K562 (cell line): Measurements from ENCODE around the gene EFNB3. TPM values are rescaled to one million over a fixed set of nuclear protein-coding genes. Genes with fewer than 3 reads are reported as not detected.
A peak's percentile ranks its signal among the peaks of the same experiment; 100 is the strongest.

Experiments used
- ARID2 ChIP-seq: fragments of 450-650 bp; IDR thresholded peaks from 2 replicates; pipeline ENCODE4 v1.6.1; 2017; ENCODE audit warnings: antibody characterized with exemption, mild to moderate bottlenecking
- BHLHE40 ChIP-seq: IDR thresholded peaks from 2 replicates; pipeline ENCODE4 v1.6.1; 2011; ENCODE audit warnings: low read length, improper control_type of control experiment
- ELF4 ChIP-seq: fragments of 450-650 bp; formaldehyde crosslinking; IDR thresholded peaks from 2 replicates; pipeline ENCODE4 v1.4.0; 2022; ENCODE audit warnings: missing genetic modification characterization
- ETV1 ChIP-seq: fragments of 450-650 bp; conservative IDR thresholded peaks from 2 replicates; pipeline ENCODE4 v1.6.1; 2016; ENCODE audit warnings: missing genetic modification characterization, control low read depth, low read depth, missing compliant biosample characterization
- GTF2E2 ChIP-seq: fragments of 200-800 bp; sonication (Bioruptor generic); IDR thresholded peaks from 2 replicates; pipeline ENCODE4 v1.6.1; 2016; ENCODE audit warnings: missing genetic modification characterization, missing compliant biosample characterization
- HNRNPL ChIP-seq: fragments of 200-400 bp; formaldehyde crosslinking; IDR thresholded peaks from 2 replicates; pipeline ENCODE4 v1.6.1; 2017; ENCODE audit warnings: low read depth, mild to moderate bottlenecking, low read length
- NCOA6 ChIP-seq: fragments of 450-650 bp; IDR thresholded peaks from 2 replicates; pipeline ENCODE4 v1.6.1; 2017; ENCODE audit warnings: mild to moderate bottlenecking
- NFXL1 ChIP-seq: fragments of 450-650 bp; formaldehyde crosslinking; IDR thresholded peaks from 2 replicates; pipeline ENCODE4 v1.4.0; 2021; ENCODE audit warnings: mild to moderate bottlenecking
- RAD21 ChIP-seq, 2 experiments: fragments of 250-450 bp in 1 of 2; fragments of 450-650 bp in 1 of 2; sonication (Bioruptor Pico) in 1 of 2; formaldehyde crosslinking in 1 of 2; IDR thresholded peaks in 1 of 2; conservative IDR thresholded peaks in 1 of 2; 2 replicates each; pipeline versions ENCODE4 v1.4.0 to v1.8.0; 2020 to 2022; ENCODE audit warnings: mild to moderate bottlenecking in 2 of 2, moderate library complexity in 1 of 2
- RBBP5 ChIP-seq: fragments of 200-600 bp; sonication (generic); IDR thresholded peaks from 2 replicates; pipeline ENCODE4 v1.6.1; 2012; ENCODE audit warnings: borderline replicate concordance, mild to moderate bottlenecking, low read length, control low read depth, inconsistent platforms; ENCODE audit not compliant: insufficient read depth, poor library complexity, severe bottlenecking
- RBM14 ChIP-seq: fragments of 200-400 bp; formaldehyde crosslinking; IDR thresholded peaks from 2 replicates; pipeline ENCODE4 v1.6.1; 2018; ENCODE audit warnings: low read depth, mild to moderate bottlenecking, low read length, moderate library complexity, borderline replicate concordance; ENCODE audit not compliant: insufficient read depth
- TCFL5 ChIP-seq: fragments of 250-450 bp; sonication (Bioruptor Pico); conservative IDR thresholded peaks from 2 replicates; pipeline ENCODE4 v1.6.1; 2021; ENCODE audit warnings: mild to moderate bottlenecking, moderate library complexity, matching md5 sums
- TGIF2 ChIP-seq: sonication (generic); formaldehyde crosslinking; IDR thresholded peaks from 2 replicates; pipeline ENCODE4 v1.8.1; 2022; ENCODE audit warnings: mild to moderate bottlenecking, missing genetic modification reagents, moderate library complexity
- ZNF696 ChIP-seq: fragments of 250-450 bp; sonication (Bioruptor Pico); conservative IDR thresholded peaks from 2 replicates; pipeline ENCODE4 v1.4.0; 2020; ENCODE audit warnings: mild to moderate bottlenecking, moderate library complexity
- polyA plus RNA-seq, 8 experiments: library from polyadenylated mRNA; depleted of rRNA in 4 of 8; stranded (reverse) in 5 of 8; unstranded in 3 of 8; fragments of >200 nt; fragmentation: Nextera tagmentation in 2 of 8; fragmentation: Illumina TruSeq in 1 of 8; extraction: Ambion mirVana in 2 of 8; extraction: Trizol in 1 of 8; gene quantifications; 2 replicates each; pipeline versions ENCODE4 v1.2.1 to v1.2.3, GENCODE V29; 2011 to 2014; ENCODE audit warnings: inconsistent platforms in 1 of 8, missing spikeins in 1 of 8
- total RNA-seq, 7 experiments: library from RNA; depleted of rRNA in 6 of 7; stranded (reverse); fragments of >200 nt in 6 of 7; fragmentation: Illumina TruSeq in 2 of 7; extraction: Trizol in 2 of 7; gene quantifications; 2 replicates each; pipeline versions ENCODE4 v1.2.1 to v1.2.3, GENCODE V29; 2011 to 2021; ENCODE audit warnings: low replicate concordance in 1 of 7
- TF ChIP-seq, protein P1 (sequence below): fragments of 450-650 bp; IDR thresholded peaks from one replicate; pipeline ENCODE4 v1.6.1; 2018; ENCODE audit warnings: mild to moderate bottlenecking, moderate library complexity; ENCODE audit not compliant: partially characterized antibody
- TF ChIP-seq, protein P2 (sequence below): fragments of 250-450 bp; sonication (Bioruptor Pico); IDR thresholded peaks from 2 replicates; pipeline ENCODE4 v1.5.0; 2021; ENCODE audit warnings: mild to moderate bottlenecking, moderate library complexity
- TF ChIP-seq, protein P3 (sequence below): fragments of 200-800 bp; sonication (Bioruptor generic); IDR thresholded peaks from 2 replicates; pipeline ENCODE4 v1.6.1; 2016; ENCODE audit warnings: missing genetic modification characterization, missing compliant biosample characterization

Gene EFNB3
- total and polyA plus RNA-seq, 9 of the 15 experiments (the other 6 are each of a cell fraction or from before 2014, with no cell fraction given) = not detected

DNA sequence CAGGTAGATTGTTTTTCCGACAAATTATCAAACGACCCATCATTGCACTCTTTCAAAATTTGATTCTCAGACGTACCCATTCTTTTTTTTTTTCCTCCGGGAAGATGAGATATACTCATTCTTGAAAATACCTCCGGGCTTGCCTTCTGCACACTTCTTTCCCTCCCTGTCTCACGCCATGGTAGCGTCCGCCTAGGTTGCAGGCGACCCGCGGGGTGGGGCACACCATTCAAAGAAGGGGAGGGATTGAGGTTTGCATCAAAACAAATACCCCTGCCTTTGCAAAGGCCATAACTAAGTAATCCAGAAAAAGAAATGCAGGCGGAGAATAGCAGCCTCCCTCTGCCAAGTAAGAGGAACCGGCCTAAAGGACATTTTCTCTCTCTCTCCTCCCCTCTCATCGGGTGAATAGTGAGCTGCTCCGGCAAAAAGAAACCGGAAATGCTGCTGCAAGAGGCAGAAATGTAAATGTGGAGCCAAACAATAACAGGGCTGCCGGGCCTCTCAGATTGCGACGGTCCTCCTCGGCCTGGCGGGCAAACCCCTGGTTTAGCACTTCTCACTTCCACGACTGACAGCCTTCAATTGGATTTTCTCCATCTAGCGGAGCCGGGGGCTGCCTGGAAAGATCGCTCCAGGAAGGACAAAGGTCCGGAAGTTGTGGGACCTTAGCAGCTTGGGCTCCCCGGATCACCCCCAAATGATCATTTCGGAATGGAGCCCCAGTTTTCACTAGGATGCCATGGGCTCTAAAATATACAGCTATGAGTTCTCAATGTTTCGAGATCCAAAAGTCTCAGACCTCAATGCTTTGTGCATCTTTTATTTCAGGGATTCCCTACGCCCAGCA is 18.6 kb upstream of the EFNB3 start (continued):
- TF ChIP-seq, protein P1, sequence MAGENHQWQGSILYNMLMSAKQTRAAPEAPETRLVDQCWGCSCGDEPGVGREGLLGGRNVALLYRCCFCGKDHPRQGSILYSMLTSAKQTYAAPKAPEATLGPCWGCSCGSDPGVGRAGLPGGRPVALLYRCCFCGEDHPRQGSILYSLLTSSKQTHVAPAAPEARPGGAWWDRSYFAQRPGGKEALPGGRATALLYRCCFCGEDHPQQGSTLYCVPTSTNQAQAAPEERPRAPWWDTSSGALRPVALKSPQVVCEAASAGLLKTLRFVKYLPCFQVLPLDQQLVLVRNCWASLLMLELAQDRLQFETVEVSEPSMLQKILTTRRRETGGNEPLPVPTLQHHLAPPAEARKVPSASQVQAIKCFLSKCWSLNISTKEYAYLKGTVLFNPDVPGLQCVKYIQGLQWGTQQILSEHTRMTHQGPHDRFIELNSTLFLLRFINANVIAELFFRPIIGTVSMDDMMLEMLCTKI = no peak
- no peak for TF ChIP-seq NCOA6
- no peak for TF ChIP-seq ELF4 (CRISPR knock-in tag)
- TF ChIP-seq RAD21 (CRISPR knock-in tag; conservative IDR thresholded peaks at IDR 0.05 in 1 of 2, IDR thresholded peaks at IDR 0.05 in 1 of 2) = no peak
- TF ChIP-seq, protein P2, sequence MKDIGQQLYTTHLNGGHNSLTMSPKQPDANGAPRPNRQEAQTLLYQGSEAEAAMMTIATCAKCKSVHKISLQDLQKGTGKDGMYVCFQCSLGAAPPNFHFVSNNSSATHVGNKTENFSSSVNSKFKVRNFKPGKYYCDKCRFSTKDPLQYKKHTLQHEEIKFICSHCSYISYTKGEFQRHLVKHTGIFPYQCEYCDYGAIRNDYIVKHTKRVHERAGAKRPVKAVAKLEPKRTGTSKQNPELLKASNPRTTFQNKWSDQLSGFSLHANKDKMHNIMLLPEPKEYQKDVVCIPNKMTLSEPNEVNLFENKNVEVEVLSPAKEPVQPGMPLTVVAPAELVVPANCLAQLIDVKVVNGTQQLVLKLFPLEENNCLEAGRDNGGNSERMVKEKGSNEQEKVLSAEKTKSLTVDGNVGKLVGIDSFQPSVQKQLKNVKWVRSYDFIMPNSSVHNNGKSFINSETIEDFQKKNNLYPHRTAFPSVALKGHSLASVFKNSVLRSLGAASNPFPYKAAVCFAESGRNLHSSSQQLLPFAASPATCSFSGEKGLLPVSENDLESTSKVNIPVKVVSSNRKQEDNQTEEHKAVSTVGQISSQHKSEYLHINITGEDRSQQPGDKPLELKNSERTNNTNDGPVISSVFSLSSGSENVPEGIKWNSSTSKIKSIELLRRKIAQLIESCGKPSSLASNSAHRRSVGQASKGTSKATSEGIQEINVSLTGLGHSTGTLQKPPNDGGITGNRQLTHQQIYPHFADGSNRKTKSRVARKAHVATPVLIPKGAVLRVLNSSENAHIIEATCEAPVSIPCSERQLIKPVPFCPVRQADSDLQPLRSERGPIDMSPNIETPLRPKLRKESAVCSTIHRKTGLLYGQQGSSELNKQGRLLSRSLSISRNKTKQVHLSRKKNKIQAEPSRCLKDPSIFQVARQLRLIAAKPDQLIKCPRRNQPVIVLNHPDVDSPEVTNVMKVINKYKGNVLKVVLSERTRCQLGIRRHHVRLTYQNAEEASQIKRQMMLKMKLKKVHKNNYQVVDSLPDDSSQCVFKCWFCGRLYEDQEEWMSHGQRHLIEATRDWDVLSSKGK = no peak
- TF ChIP-seq TCFL5 (CRISPR knock-in tag) = no peak
- TF ChIP-seq RBM14 = no peak
- TF ChIP-seq HNRNPL = no peak
- TF ChIP-seq TGIF2 = no peak
- peak; percentile 46 for TF ChIP-seq ETV1 (tag)
- TF ChIP-seq RBBP5 = no peak
- peak; percentile 84 for TF ChIP-seq BHLHE40
- TF ChIP-seq ZNF696 (CRISPR knock-in tag) = no peak
- TF ChIP-seq, protein P3, sequence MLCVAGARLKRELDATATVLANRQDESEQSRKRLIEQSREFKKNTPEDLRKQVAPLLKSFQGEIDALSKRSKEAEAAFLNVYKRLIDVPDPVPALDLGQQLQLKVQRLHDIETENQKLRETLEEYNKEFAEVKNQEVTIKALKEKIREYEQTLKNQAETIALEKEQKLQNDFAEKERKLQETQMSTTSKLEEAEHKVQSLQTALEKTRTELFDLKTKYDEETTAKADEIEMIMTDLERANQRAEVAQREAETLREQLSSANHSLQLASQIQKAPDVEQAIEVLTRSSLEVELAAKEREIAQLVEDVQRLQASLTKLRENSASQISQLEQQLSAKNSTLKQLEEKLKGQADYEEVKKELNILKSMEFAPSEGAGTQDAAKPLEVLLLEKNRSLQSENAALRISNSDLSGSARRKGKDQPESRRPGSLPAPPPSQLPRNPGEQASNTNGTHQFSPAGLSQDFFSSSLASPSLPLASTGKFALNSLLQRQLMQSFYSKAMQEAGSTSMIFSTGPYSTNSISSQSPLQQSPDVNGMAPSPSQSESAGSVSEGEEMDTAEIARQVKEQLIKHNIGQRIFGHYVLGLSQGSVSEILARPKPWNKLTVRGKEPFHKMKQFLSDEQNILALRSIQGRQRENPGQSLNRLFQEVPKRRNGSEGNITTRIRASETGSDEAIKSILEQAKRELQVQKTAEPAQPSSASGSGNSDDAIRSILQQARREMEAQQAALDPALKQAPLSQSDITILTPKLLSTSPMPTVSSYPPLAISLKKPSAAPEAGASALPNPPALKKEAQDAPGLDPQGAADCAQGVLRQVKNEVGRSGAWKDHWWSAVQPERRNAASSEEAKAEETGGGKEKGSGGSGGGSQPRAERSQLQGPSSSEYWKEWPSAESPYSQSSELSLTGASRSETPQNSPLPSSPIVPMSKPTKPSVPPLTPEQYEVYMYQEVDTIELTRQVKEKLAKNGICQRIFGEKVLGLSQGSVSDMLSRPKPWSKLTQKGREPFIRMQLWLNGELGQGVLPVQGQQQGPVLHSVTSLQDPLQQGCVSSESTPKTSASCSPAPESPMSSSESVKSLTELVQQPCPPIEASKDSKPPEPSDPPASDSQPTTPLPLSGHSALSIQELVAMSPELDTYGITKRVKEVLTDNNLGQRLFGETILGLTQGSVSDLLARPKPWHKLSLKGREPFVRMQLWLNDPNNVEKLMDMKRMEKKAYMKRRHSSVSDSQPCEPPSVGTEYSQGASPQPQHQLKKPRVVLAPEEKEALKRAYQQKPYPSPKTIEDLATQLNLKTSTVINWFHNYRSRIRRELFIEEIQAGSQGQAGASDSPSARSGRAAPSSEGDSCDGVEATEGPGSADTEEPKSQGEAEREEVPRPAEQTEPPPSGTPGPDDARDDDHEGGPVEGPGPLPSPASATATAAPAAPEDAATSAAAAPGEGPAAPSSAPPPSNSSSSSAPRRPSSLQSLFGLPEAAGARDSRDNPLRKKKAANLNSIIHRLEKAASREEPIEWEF (CRISPR knock-in tag) = no peak
- TF ChIP-seq GTF2E2 (tag) = peak; percentile 70; the same call in 1 of the 2 replicates
- TF ChIP-seq NFXL1 (CRISPR knock-in tag) = no peak
- no peak for TF ChIP-seq ARID2
